ENCODE data around the gene KRT81. TPM values are rescaled to one million over a fixed set of nuclear protein-coding genes. Genes with fewer than 3 reads are reported as not detected.

The KRT81 gene
- total and polyA plus RNA-seq, 8 donors: 0.12 to 0.26 TPM; not detected in 6

DNA sequence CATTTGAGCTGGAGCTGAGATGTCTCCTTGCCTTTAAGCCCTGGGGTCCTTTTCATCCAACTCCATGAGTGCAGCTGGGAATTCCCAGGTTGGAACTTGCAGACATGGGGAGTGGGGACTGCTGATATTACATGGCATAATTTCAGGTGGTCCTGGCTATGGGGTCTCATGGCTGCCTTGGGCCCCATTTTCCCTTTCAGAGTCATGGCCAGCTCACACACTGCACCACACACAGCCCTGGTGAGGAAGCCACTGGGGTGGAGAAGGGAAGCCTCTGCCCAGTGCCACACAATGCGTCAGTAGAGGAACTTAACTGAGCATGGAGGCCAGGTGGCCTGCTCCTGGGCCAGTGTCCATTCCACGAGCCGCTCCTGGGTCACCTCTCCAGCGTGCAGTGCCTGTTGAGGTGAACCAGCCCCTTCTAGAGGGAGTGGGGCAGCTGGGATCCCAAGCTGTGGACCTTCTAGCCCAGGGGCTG, 34.2 kb downstream of the KRT81 start:
- TF ChIP-seq, protein P1, sequence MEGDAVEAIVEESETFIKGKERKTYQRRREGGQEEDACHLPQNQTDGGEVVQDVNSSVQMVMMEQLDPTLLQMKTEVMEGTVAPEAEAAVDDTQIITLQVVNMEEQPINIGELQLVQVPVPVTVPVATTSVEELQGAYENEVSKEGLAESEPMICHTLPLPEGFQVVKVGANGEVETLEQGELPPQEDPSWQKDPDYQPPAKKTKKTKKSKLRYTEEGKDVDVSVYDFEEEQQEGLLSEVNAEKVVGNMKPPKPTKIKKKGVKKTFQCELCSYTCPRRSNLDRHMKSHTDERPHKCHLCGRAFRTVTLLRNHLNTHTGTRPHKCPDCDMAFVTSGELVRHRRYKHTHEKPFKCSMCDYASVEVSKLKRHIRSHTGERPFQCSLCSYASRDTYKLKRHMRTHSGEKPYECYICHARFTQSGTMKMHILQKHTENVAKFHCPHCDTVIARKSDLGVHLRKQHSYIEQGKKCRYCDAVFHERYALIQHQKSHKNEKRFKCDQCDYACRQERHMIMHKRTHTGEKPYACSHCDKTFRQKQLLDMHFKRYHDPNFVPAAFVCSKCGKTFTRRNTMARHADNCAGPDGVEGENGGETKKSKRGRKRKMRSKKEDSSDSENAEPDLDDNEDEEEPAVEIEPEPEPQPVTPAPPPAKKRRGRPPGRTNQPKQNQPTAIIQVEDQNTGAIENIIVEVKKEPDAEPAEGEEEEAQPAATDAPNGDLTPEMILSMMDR (IDR thresholded peaks at IDR 0.05): no peak

DNA sequence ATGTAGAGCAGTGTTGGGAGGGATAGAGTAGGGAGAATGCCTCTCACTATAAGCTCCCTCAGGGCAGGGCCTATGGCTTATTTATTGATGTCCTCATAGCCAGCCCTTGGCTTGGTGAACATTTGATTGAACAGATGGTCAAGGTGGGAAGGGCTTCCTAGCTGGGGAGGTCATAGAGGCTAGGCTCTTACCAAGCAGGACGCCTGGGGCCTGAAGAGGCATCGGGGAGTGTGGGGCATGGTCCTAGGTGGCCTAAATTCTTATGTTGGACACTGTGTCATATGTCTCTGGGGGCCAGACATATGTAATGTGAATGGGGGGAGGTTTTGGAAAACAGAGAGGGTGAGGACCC, 34.8 kb downstream of the KRT81 start:
- intact Hi-C loops (cut with DNase I): no loop called here
- Histone ChIP-seq H3K27me3 (peaks cover 39 to 95% of the 10 kb centered on the region in 2 donors), H3K36me3 (no peaks in the 10 kb centered on the region), H3K9me3 (no peaks in the 10 kb centered on the region), H3K4me3 (no peak overlapping the region), H3K4me1 (peaks cover 5 to 11% of the 10 kb centered on the region in 2 donors), H3K27ac (no peak overlapping the region)
- DNase-seq (no peak), ATAC-seq (no peak)
- TF ChIP-seq, protein P1 (IDR thresholded peaks at IDR 0.05): no peak

More for the DNA sequence above, 34.2 kb downstream of the KRT81 start:
- Histone ChIP-seq H3K4me1 (peaks cover 5 to 11% of the 10 kb centered on the region in 2 donors), H3K36me3 (no peaks in the 10 kb centered on the region), H3K27ac (no peak overlapping the region), H3K4me3 (no peak overlapping the region), H3K9me3 (no peaks in the 10 kb centered on the region), H3K27me3 (peaks cover 39 to 95% of the 10 kb centered on the region in 2 donors)
- ATAC-seq: no peak
- intact Hi-C loops (cut with DNase I): no loop called here
- no peak for DNase-seq

DNA sequence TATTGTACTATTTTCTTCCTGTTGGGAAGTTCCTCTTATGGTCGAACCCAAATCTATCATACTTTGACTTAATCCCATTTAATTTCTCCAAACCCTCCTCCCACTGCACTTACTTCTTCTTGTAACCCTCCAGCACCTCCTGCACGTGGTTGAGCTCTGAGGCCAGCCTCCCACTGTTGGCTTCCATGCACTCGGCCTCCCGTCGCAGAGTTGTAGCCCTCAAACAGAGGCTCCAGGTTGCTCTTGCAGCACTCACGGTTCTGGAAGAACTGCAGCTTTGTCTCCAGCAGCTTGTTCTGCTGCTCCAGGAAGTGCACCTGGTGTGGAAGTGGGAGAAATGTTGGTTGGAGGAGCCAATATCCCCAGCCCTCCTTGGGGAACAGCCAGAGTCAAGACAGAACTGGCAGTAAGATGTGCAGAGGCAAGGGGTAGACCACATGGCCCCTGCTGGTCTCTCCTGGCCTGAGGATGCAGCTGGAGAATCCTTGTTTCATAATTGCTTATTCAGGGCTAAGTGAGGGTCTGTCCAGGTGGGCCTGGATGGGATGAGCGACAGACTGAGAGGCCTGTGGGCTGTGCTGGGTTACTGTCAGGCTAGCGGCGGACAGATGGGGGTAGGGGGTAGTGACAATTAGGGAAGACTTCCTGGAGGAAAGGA, 35.3 kb downstream of the KRT81 start:
- Histone ChIP-seq H3K36me3 (no peaks in the 10 kb centered on the region), H3K4me1 (peaks cover 5 to 11% of the 10 kb centered on the region in 2 donors), H3K27me3 (peaks cover 39 to 95% of the 10 kb centered on the region in 2 donors), H3K9me3 (no peaks in the 10 kb centered on the region), H3K4me3 (no peak overlapping the region), H3K27ac (no peak overlapping the region)
- intact Hi-C loops (cut with DNase I): no loop called here
- DNase-seq: no peak
- ATAC-seq: no peak
- TF ChIP-seq, protein P1 (IDR thresholded peaks at IDR 0.05): no peak

DNA sequence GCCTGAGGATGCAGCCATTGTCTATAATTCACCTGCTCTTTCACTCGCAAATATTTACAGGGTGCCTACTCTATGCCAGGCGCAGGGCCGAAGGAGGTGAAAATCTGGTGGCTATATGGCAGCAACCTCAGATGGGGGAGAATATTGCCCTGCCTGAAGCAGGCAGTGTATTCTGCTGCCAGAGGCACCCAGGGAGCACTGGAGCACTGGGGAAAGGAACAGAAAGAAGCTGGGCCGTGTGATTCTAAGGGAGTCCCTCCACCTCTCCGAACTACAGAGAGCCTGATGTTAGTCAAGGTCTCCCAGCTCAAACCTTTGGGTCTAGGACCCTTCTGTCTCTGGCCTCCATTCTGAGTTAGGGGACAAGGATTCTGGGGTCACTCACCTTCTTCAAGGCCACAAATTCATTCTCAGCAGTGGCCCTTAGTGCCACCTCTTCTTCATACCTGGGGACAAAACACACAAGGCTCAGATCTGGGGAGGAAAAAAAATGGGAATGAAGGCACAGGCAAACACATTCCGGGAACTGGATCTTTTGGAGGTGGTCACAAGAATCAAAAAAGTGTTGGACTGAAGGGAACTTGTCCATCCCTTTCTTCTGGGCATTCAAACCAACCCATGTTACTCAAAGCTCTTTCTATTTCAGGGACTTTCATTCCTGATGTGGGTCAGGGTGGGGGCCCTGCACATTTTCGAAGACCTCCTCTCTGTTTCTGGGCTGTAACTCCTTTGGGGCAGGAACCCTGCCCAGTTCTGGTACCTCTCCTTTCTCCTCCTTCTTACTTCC, 36.2 kb downstream of the KRT81 start:
- H3K36me3 ChIP-seq: peaks cover 0 to 1% of the 10 kb centered on the region in 2 donors
- H3K4me3 ChIP-seq: no peak overlapping the region
- H3K4me1 ChIP-seq: peaks cover 5 to 11% of the 10 kb centered on the region in 2 donors
- TF ChIP-seq, protein P1 (IDR thresholded peaks at IDR 0.05): no peak
- H3K9me3 ChIP-seq: no peaks in the 10 kb centered on the region
- H3K27ac ChIP-seq: no peak overlapping the region
- peaks cover 47 to 95% of the 10 kb centered on the region in 2 donors for H3K27me3 ChIP-seq
- ATAC-seq (no peak), DNase-seq (no peak)
- intact Hi-C loops (cut with DNase I): no loop called here
